Endothelial cell of umbilical vein (primary cell): ENCODE measurements around the gene CYTH2. TPM values are rescaled to one million over a fixed set of nuclear protein-coding genes. Genes with fewer than 3 reads are reported as not detected.

Experiments used
- BruUV-seq: library from RNA; stranded (reverse); fragments of 400-500 nt; replicated peaks from 2 replicates; lab custom pipeline; 2021; lab: Mats Ljungman, UMichigan
- CTCF ChIA-PET: fragments of 300-600, 350-600 bp; sonication (Branson Sonifier 250); formaldehyde crosslinking; loops from one replicate; lab custom pipeline; 2021; ENCODE audit warnings: antibody characterized with exemption, inconsistent platforms; lab: Charles Lee
- POLR2A ChIA-PET: fragments of 300-600, 350-600 bp; sonication (Branson Sonifier 250); formaldehyde crosslinking; loops from one replicate; lab custom pipeline; 2021; ENCODE audit warnings: antibody characterized with exemption, inconsistent platforms; lab: Charles Lee
- DNase-seq: peaks from one replicate; pipeline ENCODE4 v3.0.0-alpha.2; 2011; ENCODE audit warnings: low read depth, low spot score
- FAIRE-seq: peaks from 2 replicates; lab custom pipeline; 2011; peaks lifted over from hg19 to GRCh38; lab: Jason Lieb, UNC
- H2AFZ ChIP-seq: 2 replicates; pipeline ENCODE4 v1.6.0; 2012; ENCODE audit warnings: low read depth, low read length, control low read depth, inconsistent platforms
- H3K27ac ChIP-seq: 2 replicates; pipeline ENCODE4 v1.5.1; 2011; ENCODE audit warnings: low read depth, mild to moderate bottlenecking, control low read depth, low read length, moderate library complexity; ENCODE audit not compliant: insufficient read depth
- H3K27me3 ChIP-seq, 2 experiments: 2 replicates each; pipeline versions ENCODE4 v1.6.0 to v1.6.1; 2011; ENCODE audit warnings: low read length in 2 of 2, mixed read lengths in 1 of 2; ENCODE audit not compliant: control insufficient read depth in 2 of 2, insufficient read depth in 2 of 2
- H3K36me3 ChIP-seq, 2 experiments: 2 replicates in 1 of 2; 3 replicates in 1 of 2; pipeline ENCODE4 v1.5.1; 2011; ENCODE audit warnings: low read length in 2 of 2, mild to moderate bottlenecking in 1 of 2, moderate library complexity in 1 of 2; ENCODE audit not compliant: control insufficient read depth in 2 of 2, insufficient read depth in 2 of 2; ENCODE audit errors: extremely low read depth in 1 of 2
- H3K4me1 ChIP-seq: 3 replicates; pipeline ENCODE4 v1.5.1; 2011; ENCODE audit warnings: mild to moderate bottlenecking, low read length; ENCODE audit not compliant: control insufficient read depth, insufficient read depth; ENCODE audit errors: extremely low read depth
- H3K4me2 ChIP-seq: 2 replicates; pipeline ENCODE4 v1.6.1; 2011; ENCODE audit warnings: low read length, control low read depth, mixed read lengths; ENCODE audit not compliant: insufficient read depth
- H3K4me3 ChIP-seq, 3 experiments: fragments of 200-600 bp in 1 of 3; sonication (generic), shearing (Covaris generic) in 1 of 3; replicated peaks in 1 of 3; 2 replicates each; pipeline ENCODE4 v1.5.1; 2011 to 2016; ENCODE audit warnings: control low read depth in 3 of 3, low read length in 3 of 3, mild to moderate bottlenecking in 2 of 3, inconsistent platforms in 1 of 3, low read depth in 1 of 3, moderate library complexity in 1 of 3; ENCODE audit not compliant: insufficient read depth in 1 of 3
- H3K79me2 ChIP-seq: 2 replicates; pipeline ENCODE4 v1.6.0; 2012; ENCODE audit warnings: low read length, inconsistent platforms; ENCODE audit not compliant: control insufficient read depth, insufficient read depth
- H3K9ac ChIP-seq: replicated peaks from 2 replicates; pipeline ENCODE3; 2011; ENCODE audit warnings: low read length, control low read depth; ENCODE audit not compliant: insufficient read depth; ENCODE audit errors: extremely low read depth
- H3K9me1 ChIP-seq: replicated peaks from 3 replicates; pipeline ENCODE4 v1.6.0; 2011; ENCODE audit warnings: mild to moderate bottlenecking, low read length; ENCODE audit not compliant: control insufficient read depth, insufficient read depth; ENCODE audit errors: extremely low read depth
- H3K9me3 ChIP-seq: replicated peaks from 2 replicates; pipeline ENCODE4 v1.5.1; 2012; ENCODE audit warnings: low read length, inconsistent platforms; ENCODE audit not compliant: control insufficient read depth, insufficient read depth
- H4K20me1 ChIP-seq: replicated peaks from 2 replicates; pipeline ENCODE3; 2011; ENCODE audit warnings: mild to moderate bottlenecking, low read length; ENCODE audit not compliant: control insufficient read depth, insufficient read depth; ENCODE audit errors: extremely low read depth
- CTCF ChIP-seq, 2 donors: IDR thresholded peaks; 1 replicate in 1 of 2; 2 replicates in 1 of 2; pipeline ENCODE4 v1.5.1; 2011; ENCODE audit warnings: low read length in 2 of 2, mild to moderate bottlenecking in 2 of 2, moderate library complexity in 2 of 2, control low read depth in 1 of 2, inconsistent platforms in 1 of 2, low read depth in 1 of 2; ENCODE audit not compliant: insufficient read depth in 1 of 2; ENCODE audit errors: extremely low read depth in 1 of 2
- EZH2 ChIP-seq: IDR thresholded peaks from 2 replicates; pipeline ENCODE4 v1.6.1; 2012; ENCODE audit warnings: borderline replicate concordance, low read depth, mild to moderate bottlenecking, moderate library complexity, low read length, inconsistent platforms; ENCODE audit not compliant: severe bottlenecking
- FOS ChIP-seq: IDR thresholded peaks from 2 replicates; pipeline ENCODE4 v1.6.1; 2011; ENCODE audit warnings: mild to moderate bottlenecking, low read length, moderate library complexity, borderline replicate concordance; ENCODE audit not compliant: insufficient read depth
- GATA2 ChIP-seq: IDR thresholded peaks from 2 replicates; pipeline ENCODE4 v1.7.0; 2011; ENCODE audit warnings: low read depth, mild to moderate bottlenecking, moderate library complexity, mixed read lengths, low read length; ENCODE audit not compliant: insufficient read length, insufficient read depth
- JUN ChIP-seq: IDR thresholded peaks from 2 replicates; pipeline ENCODE4 v1.6.1; 2011; ENCODE audit warnings: borderline replicate concordance, low read depth; ENCODE audit not compliant: insufficient read length, insufficient read depth
- MAX ChIP-seq: IDR thresholded peaks from 2 replicates; pipeline ENCODE4 v1.6.1; 2011; ENCODE audit not compliant: insufficient read depth, insufficient read length
- MYC ChIP-seq: IDR thresholded peaks from one replicate; pipeline ENCODE4 v1.6.1; 2011; ENCODE audit warnings: mild to moderate bottlenecking, low read depth, low read length
- POLR2A ChIP-seq: IDR thresholded peaks from 2 replicates; pipeline ENCODE4 v1.6.1; 2012; ENCODE audit warnings: low read depth, mild to moderate bottlenecking, control low read depth, low read length
- POLR2AphosphoS5 ChIP-seq: IDR thresholded peaks from 2 replicates; pipeline ENCODE4 v1.6.1; 2012; ENCODE audit warnings: low read depth, mild to moderate bottlenecking, control low read depth, low read length, moderate library complexity; ENCODE audit not compliant: insufficient read depth
- dilution Hi-C: fragments of 300-500 bp; cut with MboI; formaldehyde crosslinking; loops from one replicate; pipeline ENCODE4 v1.15.0; 2019; ENCODE audit warnings: low sequenced_read_pairs; ENCODE audit not compliant: extremely low pct_ligation_motif_present
- intact Hi-C: fragments of 100-400 bp; cut with micrococcal nuclease; formaldehyde crosslinking; loops from one replicate; pipeline ENCODE4 v1.10.0; 2022
- polyA plus RNA-seq, 4 experiments: library from polyadenylated mRNA; depleted of rRNA in 3 of 4; stranded (reverse) in 3 of 4; unstranded in 1 of 4; fragments of >200 nt; gene quantifications; 2 replicates each; pipeline versions ENCODE4 v1.2.1 to v1.2.3, GENCODE V29; 2011 to 2012; ENCODE audit warnings: missing spikeins in 1 of 4
- total RNA-seq: library from RNA; stranded (reverse); gene quantifications from 2 replicates; pipeline ENCODE4 v1.2.3, GENCODE V29; 2021

CYTH2 gene
- total and polyA plus RNA-seq, 2 donors (not counting 3 experiments of a cell fraction or from before 2014, with no cell fraction given): 98.4 to 119 TPM

GRCh38 chr19:48444936-48445200, 24.3 kb upstream of the CYTH2 start:
- H3K4me2 ChIP-seq: peak overlapping the region; percentile 57
- BruUV-seq: no TSS peak
- DNase-seq (no peak), FAIRE-seq (no peak)
- peaks cover 17% of the 10 kb centered on the region for H3K4me1 ChIP-seq
- H2AFZ ChIP-seq: peak overlapping the region; percentile 33
- intact Hi-C loops (loop anchor here (1.0 to 5.0 kb wide), 9 partner anchors 21 to 178 kb away; partner anchors contain the start of genes CYTH2, KDELR1 and SYNGR4), dilution Hi-C loops (no loop called here)
- H3K79me2 ChIP-seq: peaks cover 12% of the 10 kb centered on the region
- ChIA-PET POLR2A (interaction anchor here (1.0 kb wide), 1 partner anchor 25 kb away, joined by 3 read pairs; no protein-coding TSS in a partner anchor), CTCF (interaction anchor here (0.5 to 2.4 kb wide), 23 partner anchors 10 to 156 kb away, joined by 3 to 52 read pairs (median 5); partner anchors contain the start of genes GRIN2D, KDELR1, SYNGR4 and TMEM143)
- TF ChIP-seq POLR2AphosphoS5 (no peak), MYC (no peak), FOS (no peak), EZH2 (no peak)
- no peaks in the 10 kb centered on the region for H4K20me1 ChIP-seq
- peak overlapping the region; percentile 5 to 86 (median 6) for H3K4me3 ChIP-seq
- H3K9me1 ChIP-seq: no peaks in the 10 kb centered on the region
- no peak overlapping the region for H3K27ac ChIP-seq
- H3K27me3 ChIP-seq: peaks cover 7 to 19% of the 10 kb centered on the region in 2 experiments
- no peaks in the 10 kb centered on the region for H3K9me3 ChIP-seq
- no peak overlapping the region for H3K9ac ChIP-seq
- peaks cover 0 to 9% of the 10 kb centered on the region in 2 experiments for H3K36me3 ChIP-seq

- intact Hi-C loops (loop anchor here (1.0 to 5.0 kb wide), 9 partner anchors 21 to 178 kb away; partner anchors contain the start of genes CYTH2, KDELR1 and SYNGR4), dilution Hi-C loops (no loop called here)
- DNase-seq (peak; percentile 96), FAIRE-seq (no peak)
- peak overlapping the region; percentile 85 to 97 (median 86) for H3K4me3 ChIP-seq
- peaks cover 17% of the 10 kb centered on the region for H3K4me1 ChIP-seq
- no peaks in the 10 kb centered on the region for H4K20me1 ChIP-seq
- H3K36me3 ChIP-seq: peaks cover 0 to 11% of the 10 kb centered on the region in 2 experiments
- peaks cover 12% of the 10 kb centered on the region for H3K79me2 ChIP-seq
- H2AFZ ChIP-seq: peak overlapping the region; percentile 33
- POLR2A ChIA-PET: interaction anchor here (1.0 kb wide), 1 partner anchor 24 kb away, joined by 3 read pairs; no protein-coding TSS in a partner anchor
- H3K27me3 ChIP-seq: peaks cover 7 to 19% of the 10 kb centered on the region in 2 experiments
- H3K27ac ChIP-seq: peak overlapping the region; percentile 52
- TF ChIP-seq JUN: no peak
- no peak for TF ChIP-seq POLR2AphosphoS5
- TF ChIP-seq MYC: no peak
- TF ChIP-seq MAX: no peak
- TF ChIP-seq POLR2A: no peak
- no peak for TF ChIP-seq FOS
- peak; percentile 60 for TF ChIP-seq GATA2
- TF ChIP-seq CTCF (IDR thresholded peaks at IDR 0.05; ENCODE audit: extremely low read depth in 1 of 2, insufficient read depth in 1 of 2, low read depth in 1 of 2, low read length in 2 of 2): peak; percentile 61 to 68
- no peak for TF ChIP-seq EZH2
- peak overlapping the region; percentile 57 for H3K4me2 ChIP-seq
- peak overlapping the region; percentile 85 for H3K9ac ChIP-seq
- no peaks in the 10 kb centered on the region for H3K9me3 ChIP-seq
- H3K9me1 ChIP-seq: no peaks in the 10 kb centered on the region
- no TSS peak for BruUV-seq
- CTCF ChIA-PET: interaction anchor here (0.5 to 2.4 kb wide), 26 partner anchors 10 to 155 kb away, joined by 3 to 52 read pairs (median 4); partner anchors contain the start of genes GRIN2D, KDELR1, SYNGR4 and TMEM143
These were observed 23.9 kb upstream of the CYTH2 start for GRCh38 chr19:48445256-48445605.
